Fibroblast of pulmonary artery (primary cell): Measurements from ENCODE around the gene OVCA2.
A peak's percentile ranks its signal among the peaks of the same experiment; 100 is the strongest.

Source experiments
- DNase-seq: peaks from one replicate; pipeline ENCODE4 v3.0.0-alpha.2; 2010; ENCODE audit warnings: low read depth
- H3K4me3 ChIP-seq: replicated peaks from 2 replicates; pipeline ENCODE4 v1.5.1; 2011; ENCODE audit warnings: low read depth, mild to moderate bottlenecking, control low read depth, low read length, moderate library complexity
- CTCF ChIP-seq: IDR thresholded peaks from 2 replicates; pipeline ENCODE4 v1.5.1; 2011; ENCODE audit warnings: mild to moderate bottlenecking, control low read depth, low read length, inconsistent platforms; ENCODE audit errors: missing control alignments

Gene OVCA2

GRCh38 chr17:2067608-2068024, 25.8 kb downstream of the OVCA2 start:
- DNase-seq: peak; percentile 78
- no peak for TF ChIP-seq CTCF
- H3K4me3 ChIP-seq: no peak overlapping the region

- peak; percentile 3 for TF ChIP-seq CTCF
- peak; percentile 67 for DNase-seq
- no peak overlapping the region for H3K4me3 ChIP-seq
These were observed 26.3 kb downstream of the OVCA2 start for GRCh38 chr17:2068031-2068518.

DNA sequence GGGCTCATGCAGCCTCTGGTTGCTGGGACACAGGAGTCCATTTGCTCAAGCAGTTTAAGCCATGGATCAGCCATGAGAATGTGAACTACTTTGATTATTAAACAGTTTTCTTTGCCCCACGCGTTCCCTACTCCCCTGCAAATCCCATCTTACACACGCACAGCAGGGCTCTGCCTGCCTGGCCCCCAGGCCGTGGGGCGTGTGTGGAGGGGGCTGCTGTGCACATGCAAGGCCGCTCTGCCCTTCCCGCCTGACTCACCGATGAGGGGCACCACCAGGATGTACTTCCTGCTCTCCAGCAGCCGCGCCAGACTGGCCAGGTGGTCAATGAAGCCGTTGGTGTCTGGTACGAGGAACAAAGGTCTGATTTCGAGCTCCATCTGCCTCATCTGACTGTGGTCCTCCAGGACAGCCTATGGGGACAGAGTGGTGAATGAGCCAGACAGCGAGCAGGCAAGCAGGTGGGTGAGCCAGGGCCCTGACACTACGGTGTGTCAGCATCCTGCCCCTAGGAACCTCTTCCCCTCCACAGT, 26.8 kb downstream of the OVCA2 start:
- TF ChIP-seq CTCF: no peak
- DNase-seq: peak; percentile 43
- H3K4me3 ChIP-seq: no peak overlapping the region

- no peak for DNase-seq
- TF ChIP-seq CTCF: no peak
These were observed 28.6 kb downstream of the OVCA2 start for GRCh38 chr17:2070241-2071023.

GRCh38 chr17:2071024-2071385, 29.2 kb downstream of the OVCA2 start:
- no peak for TF ChIP-seq CTCF
- no peak for DNase-seq
- no peak overlapping the region for H3K4me3 ChIP-seq

More at GRCh38 chr17:2070241-2071023, 28.6 kb downstream of the OVCA2 start:
- H3K4me3 ChIP-seq: no peak overlapping the region

GRCh38 chr17:2071455-2072281, 29.8 kb downstream of the OVCA2 start:
- peak; percentile 87 for DNase-seq
- H3K4me3 ChIP-seq: no peak overlapping the region
- TF ChIP-seq CTCF: no peak
